ENCODE data around the gene EMSY. TPM values are rescaled to one million over a fixed set of nuclear protein-coding genes. Genes with fewer than 3 reads are reported as not detected.

Gene EMSY
- total RNA-seq, 1 experiment from 2014 or later, result 29.3 TPM

- Histone ChIP-seq H4K5ac (ENCODE audit: insufficient read length, low read depth, low read length) (no peak overlapping the region), H3K23me2 (ENCODE audit: insufficient read length, low read depth, low read length, poor library complexity, severe bottlenecking) (no peaks in the 10 kb centered on the region), H4K20me1 (ENCODE audit: control insufficient read depth, insufficient read depth, insufficient read length) (no peaks in the 10 kb centered on the region), H4K91ac (ENCODE audit: insufficient read length, low read depth, low read length) (no peak overlapping the region), H2BK20ac (ENCODE audit: low read depth, low read length, poor library complexity, severe bottlenecking) (no peak overlapping the region), H3K9me3 (ENCODE audit: control insufficient read depth, low read depth, low read length) (no peaks in the 10 kb centered on the region), H3K4ac (ENCODE audit: low read depth, low read length) (no peak overlapping the region), H3K14ac (ENCODE audit: insufficient read depth, low read length) (no peak overlapping the region), H3K79me1 (ENCODE audit: insufficient read depth, low read depth, low read length, poor library complexity, severe bottlenecking) (no peaks in the 10 kb centered on the region), H2AFZ (ENCODE audit: low read length) (no peak overlapping the region), H2BK5ac (ENCODE audit: insufficient read length, low read length) (no peak overlapping the region), H3K27ac (ENCODE audit: insufficient read length, low read depth, low read length) (no peak overlapping the region), H3K18ac (ENCODE audit: insufficient read length, low read depth, low read length) (no peak overlapping the region), H3K4me1 (ENCODE audit: insufficient read depth, low read length) (no peaks in the 10 kb centered on the region), H2BK120ac (ENCODE audit: low read depth, low read length, poor library complexity, severe bottlenecking) (no peak overlapping the region), H3K4me2 (ENCODE audit: insufficient read depth, insufficient read length, low read length) (no peak overlapping the region), H2BK12ac (ENCODE audit: insufficient read length, low read depth, low read length) (no peak overlapping the region), H3K9ac (ENCODE audit: extremely low read depth, insufficient read length, low read length) (no peak overlapping the region), H3K79me2 (ENCODE audit: insufficient read depth, low read length) (no peaks in the 10 kb centered on the region), H3K27me3 (ENCODE audit: insufficient read depth, low read length) (no peaks in the 10 kb centered on the region), H3T11ph (ENCODE audit: low read length) (no peak overlapping the region), H3K56ac (ENCODE audit: insufficient read length, low read depth, low read length) (no peak overlapping the region), H4K8ac (replicated peaks; ENCODE audit: insufficient read length, low read depth, low read length) (no peak overlapping the region), H2BK15ac (ENCODE audit: low read depth, low read length) (no peak overlapping the region), H2AK5ac (ENCODE audit: insufficient read length, low read length) (no peak overlapping the region), H3K23ac (ENCODE audit: insufficient read length, low read depth, low read length) (no peak overlapping the region)
- H3K27ac Mint-ChIP-seq, result no peak overlapping the region
- TF ChIP-seq, protein P1, sequence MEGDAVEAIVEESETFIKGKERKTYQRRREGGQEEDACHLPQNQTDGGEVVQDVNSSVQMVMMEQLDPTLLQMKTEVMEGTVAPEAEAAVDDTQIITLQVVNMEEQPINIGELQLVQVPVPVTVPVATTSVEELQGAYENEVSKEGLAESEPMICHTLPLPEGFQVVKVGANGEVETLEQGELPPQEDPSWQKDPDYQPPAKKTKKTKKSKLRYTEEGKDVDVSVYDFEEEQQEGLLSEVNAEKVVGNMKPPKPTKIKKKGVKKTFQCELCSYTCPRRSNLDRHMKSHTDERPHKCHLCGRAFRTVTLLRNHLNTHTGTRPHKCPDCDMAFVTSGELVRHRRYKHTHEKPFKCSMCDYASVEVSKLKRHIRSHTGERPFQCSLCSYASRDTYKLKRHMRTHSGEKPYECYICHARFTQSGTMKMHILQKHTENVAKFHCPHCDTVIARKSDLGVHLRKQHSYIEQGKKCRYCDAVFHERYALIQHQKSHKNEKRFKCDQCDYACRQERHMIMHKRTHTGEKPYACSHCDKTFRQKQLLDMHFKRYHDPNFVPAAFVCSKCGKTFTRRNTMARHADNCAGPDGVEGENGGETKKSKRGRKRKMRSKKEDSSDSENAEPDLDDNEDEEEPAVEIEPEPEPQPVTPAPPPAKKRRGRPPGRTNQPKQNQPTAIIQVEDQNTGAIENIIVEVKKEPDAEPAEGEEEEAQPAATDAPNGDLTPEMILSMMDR (conservative IDR thresholded peaks at IDR 0.05), result no peak
- no peak overlapping the region for H3K4me3 Mint-ChIP-seq
- DNase-seq, result no peak
- peaks cover 2 to 4% of the 10 kb centered on the region in 2 experiments; a peak in 1 of 4 replicates for H3K4me1 Mint-ChIP-seq
- no peaks in the 10 kb centered on the region for H3K27me3 Mint-ChIP-seq (ENCODE audit: low read depth)
- H3K36me3 Mint-ChIP-seq (ENCODE audit: insufficient read depth in 1 of 3, low read depth in 3 of 3), result peaks cover 12 to 41% (median 40%) of the 10 kb centered on the region in 3 experiments; a peak in 6 of 7 replicates
- no peaks in the 10 kb centered on the region for H3K9me3 Mint-ChIP-seq
Measured at GRCh38 chr11:76466666-76467065, 21.8 kb downstream of the EMSY start.

Measured in H9 (cell line).